Superior temporal gyrus (tissue), 1 donor: ENCODE results near the gene HORMAD1.
"Not testable (repeated sequence)": the region's sequence is repeated elsewhere in the genome, so short reads cannot be mapped to it uniquely, and the experiment has no call there.

ENCODE experiments used
- DNase-seq: peaks from one replicate; pipeline ENCODE4 v3.0.0-alpha.2; 2016; ENCODE audit errors: extremely low spot score

The HORMAD1 gene, protein sequence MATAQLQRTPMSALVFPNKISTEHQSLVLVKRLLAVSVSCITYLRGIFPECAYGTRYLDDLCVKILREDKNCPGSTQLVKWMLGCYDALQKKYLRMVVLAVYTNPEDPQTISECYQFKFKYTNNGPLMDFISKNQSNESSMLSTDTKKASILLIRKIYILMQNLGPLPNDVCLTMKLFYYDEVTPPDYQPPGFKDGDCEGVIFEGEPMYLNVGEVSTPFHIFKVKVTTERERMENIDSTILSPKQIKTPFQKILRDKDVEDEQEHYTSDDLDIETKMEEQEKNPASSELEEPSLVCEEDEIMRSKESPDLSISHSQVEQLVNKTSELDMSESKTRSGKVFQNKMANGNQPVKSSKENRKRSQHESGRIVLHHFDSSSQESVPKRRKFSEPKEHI

DNA sequence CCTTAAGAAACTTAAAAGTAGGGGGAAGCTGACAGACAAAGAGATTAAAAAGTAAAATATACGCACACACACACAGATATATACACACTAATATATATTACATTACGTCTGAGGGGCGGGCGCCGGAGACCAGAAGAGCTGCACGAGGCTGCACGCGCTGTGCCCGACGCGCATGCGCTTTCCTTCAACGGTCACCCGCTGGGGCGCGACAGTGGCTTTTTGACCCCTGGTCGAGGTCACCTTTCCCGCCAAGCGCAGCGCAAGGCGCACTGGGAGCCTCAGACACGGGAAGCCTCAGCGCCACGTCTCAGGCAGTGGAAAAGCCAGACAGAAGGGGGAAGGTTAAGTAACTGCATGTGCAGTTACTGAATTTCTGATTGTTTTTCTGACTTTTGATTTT lies at the start of gene HORMAD1:
Gene HORMAD1, minus strand, starts transcription at position 193 of the 400 bp plus-strand sequence. CDS start 1,390 bp downstream, outside the sequence.
- no peak for DNase-seq

DNA sequence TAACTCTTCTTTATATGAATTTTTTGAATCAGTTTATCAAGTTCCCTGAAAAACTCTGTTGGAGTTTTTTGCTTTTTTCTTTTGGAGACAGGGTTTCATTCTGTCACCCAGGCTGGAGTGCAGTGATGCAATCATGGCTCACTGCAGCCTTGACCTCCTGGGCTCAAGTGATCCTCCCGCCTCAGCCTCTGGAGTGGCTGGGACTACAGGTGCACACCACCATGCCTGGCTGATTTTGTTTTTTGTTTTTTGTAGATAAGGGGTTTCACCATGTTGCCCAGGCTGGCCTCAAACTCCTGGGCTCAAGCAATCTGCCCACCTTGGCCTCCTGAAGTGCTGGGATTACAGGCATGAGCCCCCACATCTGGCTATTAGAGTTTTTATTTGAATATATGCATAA lies 47.0 kb upstream of the HORMAD1 start:
- not testable (repeated sequence) for DNase-seq

DNA sequence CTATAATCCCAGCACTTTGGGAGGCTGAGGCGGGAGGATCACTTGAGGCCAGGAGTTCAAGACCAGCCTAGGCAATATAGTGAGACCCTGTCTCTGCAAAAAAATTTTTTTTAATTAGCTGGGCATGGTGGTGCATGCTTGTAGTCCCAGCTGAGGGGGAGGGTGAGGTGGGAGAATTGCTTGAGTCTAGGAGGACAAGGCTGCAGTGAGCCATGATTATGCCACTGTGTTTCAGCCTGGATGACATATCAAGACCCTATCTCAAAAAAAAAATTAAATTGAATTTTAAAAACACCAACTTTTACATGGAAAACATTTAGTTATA lies 45.2 kb upstream of the HORMAD1 start:
- not testable (repeated sequence) for DNase-seq

DNA sequence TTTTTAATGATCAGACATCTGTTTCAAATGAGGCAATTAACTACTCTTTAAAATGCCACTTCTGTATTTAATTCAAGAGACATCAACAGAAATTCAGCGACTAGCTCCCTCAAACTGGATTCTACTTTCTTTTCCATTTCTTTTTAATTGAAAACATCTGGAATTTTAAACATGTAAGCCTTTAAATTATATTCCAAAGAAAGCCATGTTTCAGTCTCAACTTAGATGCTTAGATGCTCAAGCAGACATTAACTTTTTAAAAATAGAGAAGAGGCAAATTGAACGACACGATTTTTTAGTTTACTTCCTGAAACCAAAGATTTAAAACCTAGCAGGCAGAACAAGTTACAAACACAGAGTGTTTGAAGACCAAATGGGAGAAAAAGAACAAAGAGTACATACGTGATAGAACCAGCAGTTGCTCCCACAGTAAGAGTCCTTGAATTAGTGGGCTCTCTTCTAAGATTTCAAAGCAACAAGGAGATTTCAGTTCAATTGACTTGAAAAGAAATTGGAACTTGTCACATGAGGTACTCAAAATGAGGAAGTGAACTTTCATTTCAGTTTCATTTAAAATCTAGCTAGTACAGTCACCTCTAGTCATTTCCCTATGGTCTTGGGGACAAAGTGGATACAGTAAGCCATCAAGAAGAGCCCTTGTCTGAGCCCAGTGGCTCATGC lies 44.7 kb upstream of the HORMAD1 start, which contains the start of gene CTSS:
Gene CTSS, minus strand, starts transcription at position 483 of the 681 bp plus-strand sequence. CDS start 1,015 bp downstream, outside the sequence.
- DNase-seq = peak; percentile 44

DNA sequence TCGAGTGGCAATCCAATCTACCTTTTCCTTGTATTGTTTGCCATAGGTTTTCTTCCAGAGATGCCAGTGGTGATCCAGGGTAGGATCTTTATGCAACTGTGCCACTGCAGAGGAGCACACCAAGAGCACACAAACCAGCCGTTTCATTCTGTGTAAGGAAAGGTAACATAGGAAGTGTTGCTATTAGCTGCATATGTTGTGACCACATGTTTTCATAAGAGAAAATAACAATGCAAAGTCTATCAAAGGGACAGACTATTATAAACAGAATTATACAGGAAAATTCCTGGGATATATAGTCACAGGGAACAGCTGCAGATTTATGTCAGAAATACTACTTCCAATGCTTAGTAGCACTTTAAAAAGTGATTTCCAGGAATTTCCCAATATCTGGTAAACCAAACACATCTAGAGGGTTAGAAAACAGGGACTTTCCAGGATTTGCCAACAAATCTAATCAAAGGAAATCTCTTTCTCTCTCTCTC lies 44.0 kb upstream of the HORMAD1 start:
- no peak for DNase-seq

DNA sequence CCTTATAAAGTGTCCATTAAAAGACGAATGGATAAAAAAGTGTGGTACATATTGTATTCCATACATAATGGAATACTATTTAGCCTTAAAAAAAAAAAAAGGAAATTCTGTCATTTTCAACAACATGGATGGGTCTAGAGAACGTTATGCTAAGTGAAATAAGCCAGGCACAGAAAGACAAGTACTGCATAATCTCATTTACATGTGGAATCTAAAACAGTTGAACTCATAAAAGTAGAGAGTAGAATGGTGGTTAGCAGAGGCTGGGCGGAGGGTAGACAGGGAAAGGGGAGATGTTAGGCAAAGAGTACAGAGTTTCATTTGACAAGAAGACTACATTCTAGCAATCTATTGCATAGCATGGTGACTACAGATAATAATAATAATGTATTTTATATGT lies 42.3 kb upstream of the HORMAD1 start:
- no peak for DNase-seq

DNA sequence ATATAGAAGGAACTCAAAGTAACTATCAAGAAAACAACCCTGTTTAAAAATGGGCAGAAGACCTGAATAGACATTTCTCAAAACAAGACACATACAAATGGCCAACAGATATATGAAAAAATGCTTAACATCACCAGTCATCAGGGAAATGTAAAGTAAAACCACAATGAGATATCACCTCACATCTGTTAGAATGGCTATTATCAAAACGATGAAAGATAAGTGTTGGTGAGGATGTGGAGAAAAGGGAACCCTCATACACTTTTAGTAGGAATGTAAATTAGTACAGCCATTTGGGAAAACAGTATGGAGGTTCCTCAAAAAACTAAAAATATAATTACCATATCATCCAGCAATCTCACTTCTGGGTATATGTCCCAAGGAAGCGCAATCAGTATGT lies 41.9 kb upstream of the HORMAD1 start:
- no peak for DNase-seq

DNA sequence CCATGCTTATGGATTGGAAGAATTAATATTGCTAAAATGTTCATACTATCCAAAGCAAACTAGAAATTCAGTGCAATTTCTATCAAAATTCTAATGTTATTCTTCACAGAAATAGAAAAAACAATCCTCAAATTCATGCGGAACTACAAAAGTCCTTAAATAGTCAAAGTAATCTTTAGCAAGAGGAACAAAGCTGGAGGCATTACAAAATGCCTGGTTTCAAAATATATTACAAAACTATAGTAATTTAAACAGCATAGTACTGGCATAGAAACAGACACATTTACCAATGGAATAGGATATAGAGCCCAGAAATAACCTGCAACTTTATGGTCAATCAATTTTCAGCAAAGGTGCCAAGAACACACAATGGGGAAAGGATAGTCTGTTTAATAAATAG lies 41.1 kb upstream of the HORMAD1 start:
- no peak for DNase-seq

DNA sequence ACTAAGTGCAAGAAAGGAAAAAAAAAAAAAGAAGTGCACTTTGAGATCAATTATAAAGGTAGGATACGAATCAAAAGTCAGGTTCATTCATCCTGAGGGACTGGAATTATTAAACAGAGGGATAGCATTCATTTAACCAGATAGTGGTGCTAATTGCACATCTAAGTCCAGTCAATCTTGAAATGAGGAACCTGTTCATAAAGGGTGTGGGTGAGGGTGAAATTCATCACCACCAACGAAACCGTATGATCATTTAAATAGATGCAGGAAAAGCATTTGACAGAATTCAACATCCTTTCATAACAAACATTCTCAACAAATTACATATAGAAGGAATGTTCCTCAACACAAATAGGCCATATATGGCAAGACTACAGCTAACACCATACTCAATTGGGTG lies 39.3 kb upstream of the HORMAD1 start:
- no peak for DNase-seq

DNA sequence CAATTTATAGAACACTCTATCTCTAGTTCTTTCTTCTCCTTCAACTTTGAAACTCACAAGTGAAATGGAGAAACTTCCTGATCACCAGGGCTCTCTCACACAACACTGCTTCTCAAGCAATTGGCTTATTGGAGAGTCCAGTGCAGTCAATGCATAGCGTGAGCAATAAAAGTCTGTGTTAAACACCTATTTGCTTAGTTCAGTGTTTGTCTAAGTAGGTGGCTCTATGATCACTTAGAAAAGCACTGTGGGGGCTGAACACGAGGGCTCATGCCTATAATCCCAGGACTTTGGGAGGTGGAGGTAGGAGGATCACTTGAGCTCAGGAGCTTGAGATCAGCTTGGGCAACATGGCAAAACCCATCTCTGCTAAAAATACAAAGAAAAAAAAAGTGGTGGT lies 32.7 kb upstream of the HORMAD1 start:
- DNase-seq = no peak

DNA sequence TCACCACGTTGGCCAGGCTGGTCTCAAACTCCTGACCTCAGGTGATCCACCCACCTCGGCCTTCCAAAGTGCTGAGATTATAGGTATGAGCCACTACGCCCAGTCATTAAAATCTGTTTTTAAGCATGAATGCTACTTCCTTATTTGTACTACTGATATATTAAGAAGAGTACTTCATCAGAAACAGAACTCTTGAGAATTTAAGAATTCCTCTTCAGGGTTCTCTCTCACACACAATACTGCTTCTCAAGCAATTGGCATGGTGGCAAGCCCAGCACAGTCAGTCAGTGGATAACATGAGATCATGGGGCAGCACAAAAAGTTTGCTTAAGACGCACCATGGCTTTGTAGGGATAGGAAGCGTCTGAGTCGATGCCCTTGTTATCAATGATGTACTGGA lies 30.7 kb upstream of the HORMAD1 start:
- DNase-seq = no peak

DNA sequence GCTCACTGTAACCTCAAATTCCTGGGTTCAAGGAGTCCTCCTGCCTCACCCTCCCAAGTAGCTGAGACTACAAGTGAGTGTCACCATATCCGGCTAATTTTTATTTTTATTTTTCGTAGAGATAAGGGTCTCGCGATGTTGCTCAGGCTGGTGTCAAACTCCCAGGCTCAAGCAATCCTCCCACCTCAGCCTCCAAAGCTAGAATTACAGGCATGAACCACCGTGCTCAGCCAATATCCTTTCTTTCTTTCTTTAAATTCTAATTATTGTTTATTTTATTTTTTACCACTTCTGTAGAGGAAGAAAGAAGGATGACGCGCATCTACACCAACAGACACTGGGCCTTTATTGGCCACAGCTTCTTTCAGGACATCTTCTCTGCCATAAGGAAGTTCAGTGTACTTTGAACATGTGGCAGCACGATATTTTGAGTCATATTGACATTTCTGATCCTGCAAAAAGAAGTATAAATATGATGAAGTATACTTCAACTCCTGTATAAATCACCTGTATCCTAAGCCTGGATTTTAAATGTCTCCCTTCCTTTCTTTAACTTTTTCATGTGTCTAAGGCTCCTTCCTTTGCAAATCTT lies 29.1 kb upstream of the HORMAD1 start:
- no peak for DNase-seq

DNA sequence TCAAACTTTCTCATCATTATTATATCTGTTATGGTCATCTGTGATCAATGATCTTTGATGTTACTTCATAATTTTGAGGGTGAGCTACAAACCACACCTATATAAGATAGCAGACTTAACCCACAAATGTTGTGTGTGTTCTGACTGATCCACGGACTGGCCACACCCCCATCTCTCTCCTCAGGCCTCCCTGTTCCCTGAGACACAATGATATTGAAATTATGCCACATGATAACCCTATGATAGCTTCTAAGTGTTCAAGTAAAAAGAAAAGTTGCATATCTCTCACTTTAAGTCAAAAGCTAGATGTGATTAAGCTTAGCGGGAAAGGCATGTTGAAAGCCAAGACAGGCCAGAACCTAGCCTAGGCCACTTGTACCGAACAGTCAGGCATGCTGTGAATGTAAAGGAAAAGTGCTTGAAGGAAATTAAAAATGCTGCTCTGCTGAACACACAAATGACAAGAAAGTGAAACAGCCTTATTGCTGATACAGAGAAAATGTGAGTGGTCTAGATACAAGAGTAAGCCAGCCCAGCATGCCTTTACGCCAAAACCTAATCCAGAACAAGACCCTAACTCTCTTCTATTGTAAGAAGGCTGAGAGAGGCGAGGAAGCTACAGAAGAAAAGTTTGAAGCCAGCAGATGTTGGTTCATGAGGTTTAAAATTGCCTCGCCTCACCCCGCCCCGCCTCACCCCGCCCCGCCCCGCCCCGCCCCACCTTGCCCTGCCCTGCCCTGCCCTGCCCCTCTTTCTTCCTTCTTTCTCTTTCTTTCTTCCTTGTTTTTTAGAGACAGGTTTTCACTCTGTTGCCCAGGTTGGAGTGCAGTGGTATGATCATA lies 28.4 kb upstream of the HORMAD1 start:
- no peak for DNase-seq

DNA sequence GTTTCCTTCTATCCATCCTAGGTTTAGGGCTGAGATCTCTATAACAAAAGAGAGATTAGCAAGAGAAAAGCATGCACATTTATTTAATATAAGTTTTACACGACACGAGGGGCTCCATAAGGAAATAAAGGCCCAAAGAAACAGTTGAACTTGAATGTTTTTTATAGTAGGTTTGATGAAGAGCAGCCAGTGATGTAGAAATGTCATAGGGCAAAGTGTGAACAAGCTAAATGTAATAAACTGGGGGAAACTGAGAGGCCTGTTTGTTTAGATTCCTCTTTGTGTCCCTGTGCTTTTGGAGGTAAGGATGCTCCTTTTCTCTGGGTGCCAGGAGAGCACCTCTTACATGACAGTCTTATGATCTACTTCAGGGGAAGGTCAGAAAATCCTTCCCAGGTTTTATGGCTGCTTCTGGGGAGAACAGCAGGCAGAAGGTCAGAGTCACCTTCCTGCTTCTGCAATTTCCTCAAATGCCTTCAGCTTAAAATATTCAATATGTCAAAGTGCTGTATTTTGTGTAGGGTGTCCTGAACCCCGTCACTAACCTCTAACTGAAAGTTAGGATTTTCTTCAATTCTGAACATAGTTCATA lies 9.5 kb upstream of the HORMAD1 start:
- no peak for DNase-seq

DNA sequence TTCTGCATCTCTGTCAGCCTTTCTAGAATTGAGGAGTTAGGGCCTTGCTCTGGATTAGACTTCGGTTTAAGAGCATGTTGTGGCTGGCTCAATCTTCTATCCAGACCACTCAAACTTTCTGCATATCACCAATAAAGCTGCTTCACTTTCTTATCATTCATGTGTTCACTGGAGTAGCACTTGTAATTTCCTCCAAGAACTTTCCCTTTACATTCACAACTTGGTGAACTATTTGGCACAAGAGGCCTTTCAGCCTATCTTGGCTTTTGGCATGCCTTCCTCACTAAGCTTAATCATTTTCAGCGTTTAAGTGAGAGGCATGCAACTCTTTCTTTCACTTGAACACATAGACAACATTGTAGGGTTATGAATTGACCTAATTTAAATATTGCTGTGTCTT lies 3.6 kb upstream of the HORMAD1 start:
- DNase-seq = no peak

DNA sequence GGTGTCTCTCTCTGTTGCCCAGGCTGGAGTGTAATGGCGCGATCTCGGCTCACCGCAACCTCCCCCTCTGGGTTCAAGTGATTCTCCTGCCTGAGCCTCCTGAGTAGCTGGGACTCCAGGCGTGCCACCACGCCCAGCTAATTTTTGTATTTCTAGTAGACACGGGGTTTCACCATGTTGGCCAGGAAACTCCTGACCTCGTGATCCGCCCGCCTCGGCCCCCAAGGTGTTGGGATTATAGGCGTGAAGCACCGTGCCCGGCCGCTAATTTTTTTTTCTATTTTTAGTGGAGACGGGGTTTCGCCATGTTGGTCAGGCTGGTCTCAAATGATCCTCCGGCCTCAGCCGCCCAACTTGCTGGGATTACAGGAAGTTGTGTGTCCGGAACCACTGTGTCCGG lies 597 bp downstream of the HORMAD1 start:
- no peak for DNase-seq

DNA sequence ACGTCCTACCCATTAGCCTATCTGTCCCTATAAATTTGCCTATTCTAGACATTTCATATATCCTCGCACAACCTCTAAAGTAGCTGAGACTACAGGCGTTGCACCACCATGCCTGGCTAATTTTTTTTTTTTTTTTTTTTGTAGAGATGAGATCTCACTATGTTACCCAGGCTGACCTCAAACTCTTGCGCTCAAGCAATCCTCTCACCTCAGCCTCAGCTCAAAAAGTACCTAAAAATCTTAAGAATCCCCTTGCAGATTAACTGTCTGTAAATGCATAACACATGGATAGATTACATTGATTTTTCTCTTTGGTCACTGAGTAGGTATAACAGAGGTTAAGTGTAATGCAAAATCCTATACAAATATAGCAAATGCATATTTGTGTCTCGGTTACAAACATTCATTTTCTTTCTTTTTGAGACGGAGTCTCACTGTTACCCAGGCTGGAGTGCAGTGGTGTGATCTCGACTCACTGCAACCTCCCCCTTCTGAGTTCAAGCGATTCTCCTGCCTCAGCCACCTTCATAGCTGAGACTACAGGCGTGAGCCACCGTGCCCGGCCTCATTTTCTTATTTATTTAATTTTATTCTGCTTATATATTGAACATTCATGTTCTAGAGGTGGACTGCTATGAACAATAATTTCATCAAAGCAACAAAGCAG lies 2.3 kb downstream of the HORMAD1 start:
- DNase-seq = no peak

DNA sequence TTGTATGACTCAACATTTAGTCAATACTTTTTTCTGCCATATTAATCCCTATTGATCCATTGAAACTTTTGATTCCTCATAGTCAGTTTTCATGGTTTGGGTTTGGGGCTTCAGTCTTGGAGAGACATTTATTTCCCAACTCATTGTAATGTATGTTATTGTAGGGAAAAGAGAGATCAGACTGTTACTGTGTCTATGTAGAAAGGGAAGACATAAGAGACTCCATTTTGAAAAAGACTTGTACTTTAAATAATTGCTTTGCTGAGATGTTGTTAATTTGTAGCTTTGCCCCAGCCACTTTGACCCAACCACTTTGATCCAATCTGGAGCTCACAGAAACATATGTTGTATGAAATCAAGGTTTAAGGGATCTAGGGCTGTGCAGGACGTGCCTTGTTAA lies 11.7 kb downstream of the HORMAD1 start:
- not testable (repeated sequence) for DNase-seq

DNA sequence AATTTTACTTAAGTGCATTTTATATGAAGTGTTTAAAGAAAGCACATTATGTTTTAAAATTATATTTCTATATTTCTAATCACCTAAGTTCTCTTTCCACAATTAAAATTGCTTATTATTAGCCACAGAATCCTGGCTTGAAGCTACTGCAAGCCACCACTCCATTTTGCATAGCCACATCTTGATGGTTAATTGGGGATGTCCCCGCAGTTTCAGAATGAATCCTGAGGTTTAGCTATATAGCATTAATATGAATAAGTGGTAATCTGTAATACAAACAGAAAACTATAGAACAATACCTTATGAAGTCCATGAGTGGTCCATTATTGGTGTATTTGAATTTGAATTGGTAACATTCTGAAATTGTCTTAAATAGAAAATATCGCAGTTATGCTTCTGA lies 12.1 kb downstream of the HORMAD1 start:
- no peak for DNase-seq

DNA sequence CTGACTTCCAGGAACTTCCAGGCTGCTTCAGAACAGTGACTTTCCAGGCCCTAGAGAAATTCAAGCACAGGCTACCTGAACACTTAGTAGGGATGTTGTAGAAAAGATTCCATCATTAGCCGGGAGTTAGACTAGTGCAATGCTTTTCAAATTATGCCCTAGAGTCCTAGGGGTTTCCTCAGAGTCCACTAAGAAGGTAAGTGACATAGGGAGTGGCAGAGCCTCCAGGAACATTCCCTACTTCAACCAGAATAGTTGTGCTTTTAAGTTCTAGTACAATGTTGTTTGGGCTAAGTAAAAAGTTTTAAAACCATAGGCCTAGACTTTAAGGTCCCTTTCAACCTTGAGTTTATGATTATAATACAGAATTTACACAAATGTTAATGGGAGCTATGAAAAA lies 14.6 kb downstream of the HORMAD1 start:
- no peak for DNase-seq

DNA sequence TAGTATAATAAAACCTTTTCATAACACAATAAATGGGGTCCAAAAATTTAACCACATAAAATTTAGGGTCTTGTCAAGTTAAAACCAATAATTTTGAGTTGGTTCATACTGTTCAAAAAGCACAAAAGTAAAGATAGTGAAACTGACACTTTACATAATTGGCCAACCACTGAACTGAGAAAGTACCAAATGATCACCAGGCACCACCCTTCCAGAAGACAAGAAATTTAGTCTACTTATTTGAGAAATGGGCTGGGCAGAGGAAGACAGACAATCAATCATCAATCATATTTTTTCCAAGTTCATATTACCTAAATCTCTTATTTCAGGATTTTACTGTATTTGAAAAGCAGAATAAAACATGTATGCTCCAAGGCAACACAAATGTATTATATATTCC lies 17.3 kb downstream of the HORMAD1 start:
- DNase-seq = no peak
